Hepatic stellate cell (primary cell): ENCODE results near the gene PHACTR1.
"Not testable (repeated sequence)": the region's sequence is repeated elsewhere in the genome, so short reads cannot be mapped to it uniquely, and the experiment has no call there.

Experiments
- DNase-seq: peaks from one replicate; pipeline ENCODE4 v3.0.0; 2011; ENCODE audit warnings: low spot score

The PHACTR1 gene

GRCh38 chr6:13113981-13114593 lies 397.5 kb downstream of the PHACTR1 start:
- DNase-seq: no peak

GRCh38 chr6:13116155-13116554 lies 399.6 kb downstream of the PHACTR1 start:
- no peak for DNase-seq

GRCh38 chr6:13117570-13117969 lies 401.0 kb downstream of the PHACTR1 start:
- no peak for DNase-seq

GRCh38 chr6:13119549-13119948 lies 403.0 kb downstream of the PHACTR1 start:
- DNase-seq: no peak

- DNase-seq: no peak
Observed at GRCh38 chr6:13120483-13121482, 404.2 kb downstream of the PHACTR1 start.

GRCh38 chr6:13124131-13124530 lies 407.6 kb downstream of the PHACTR1 start:
- DNase-seq: no peak

GRCh38 chr6:13125841-13126240 lies 409.3 kb downstream of the PHACTR1 start:
- no peak for DNase-seq

- DNase-seq: no peak
Observed at GRCh38 chr6:13131935-13132661, 415.5 kb downstream of the PHACTR1 start.

- DNase-seq: not testable (repeated sequence)
Observed at GRCh38 chr6:13133894-13134293, 417.3 kb downstream of the PHACTR1 start.

- no peak for DNase-seq
Observed at GRCh38 chr6:13135152-13135551, 418.6 kb downstream of the PHACTR1 start.

GRCh38 chr6:13139119-13139518 lies 422.6 kb downstream of the PHACTR1 start:
- DNase-seq: no peak

- DNase-seq: no peak
Observed at GRCh38 chr6:13140980-13141379, 424.4 kb downstream of the PHACTR1 start.

GRCh38 chr6:13141387-13141786 lies 424.8 kb downstream of the PHACTR1 start:
- DNase-seq: no peak

- no peak for DNase-seq
Observed at GRCh38 chr6:13142611-13143010, 426.0 kb downstream of the PHACTR1 start.

GRCh38 chr6:13146442-13146841 lies 429.9 kb downstream of the PHACTR1 start:
- DNase-seq: no peak

GRCh38 chr6:13147376-13147775 lies 430.8 kb downstream of the PHACTR1 start:
- DNase-seq: no peak

GRCh38 chr6:13147782-13148181 lies 431.2 kb downstream of the PHACTR1 start:
- DNase-seq: no peak

GRCh38 chr6:13152764-13153163 lies 436.2 kb downstream of the PHACTR1 start:
- no peak for DNase-seq

- no peak for DNase-seq
Observed at GRCh38 chr6:13156381-13156780, 439.8 kb downstream of the PHACTR1 start.

- no peak for DNase-seq
Observed at GRCh38 chr6:13157293-13157692, 440.7 kb downstream of the PHACTR1 start.

- DNase-seq: no peak
Observed at GRCh38 chr6:13159300-13159699, 442.7 kb downstream of the PHACTR1 start.

- DNase-seq: not testable (repeated sequence)
Observed at GRCh38 chr6:13159822-13160221, 443.3 kb downstream of the PHACTR1 start.
